Suprapubic skin (tissue), 4 donors: ENCODE results near the gene CD44. TPM values are rescaled to one million over a fixed set of nuclear protein-coding genes. Genes with fewer than 3 reads are reported as not detected.
"Not testable (repeated sequence)": the region's sequence is repeated elsewhere in the genome, so short reads cannot be mapped to it uniquely, and the experiment has no call there.

Experiments
- DNase-seq, 2 donors: peaks; one replicate each; pipeline ENCODE4 v3.0.0-alpha.2; 2019; ENCODE audit warnings: low spot score in 2 of 2
- H3K27ac ChIP-seq: fragments of 200-600 bp; sonication (generic); one replicate; pipeline ENCODE4 v1.5.1; 2019
- H3K27me3 ChIP-seq: fragments of 200-600 bp; sonication (generic); one replicate; pipeline ENCODE4 v1.5.1; 2019
- H3K36me3 ChIP-seq: fragments of 200-600 bp; sonication (generic); one replicate; pipeline ENCODE4 v1.5.1; 2019
- H3K4me1 ChIP-seq: fragments of 200-600 bp; sonication (generic); one replicate; pipeline ENCODE4 v1.5.1; 2019
- H3K4me3 ChIP-seq: fragments of 200-600 bp; sonication (generic); one replicate; pipeline ENCODE4 v1.5.1; 2019; ENCODE audit warnings: mild to moderate bottlenecking
- H3K9me3 ChIP-seq: fragments of 200-600 bp; sonication (generic); one replicate; pipeline ENCODE4 v1.5.1; 2019
- EP300 ChIP-seq: sonication (generic); formaldehyde crosslinking; IDR thresholded peaks from one replicate; pipeline ENCODE4 v1.6.1; 2017; ENCODE audit warnings: antibody characterized with exemption
- POLR2A ChIP-seq, 2 donors: fragments of 450-650 bp; IDR thresholded peaks; one replicate each; pipeline ENCODE4 v1.6.1; 2017; ENCODE audit warnings: antibody characterized with exemption in 2 of 2, mild to moderate bottlenecking in 2 of 2, moderate library complexity in 2 of 2
- POLR2AphosphoS5 ChIP-seq, 3 donors: sonication (generic); formaldehyde crosslinking; IDR thresholded peaks; one replicate each; pipeline ENCODE4 v1.6.1; 2017; ENCODE audit warnings: antibody characterized with exemption in 3 of 3
- WGBS: methylation state at CpG from one replicate; pipeline ENCODE4 v1.1.5; 2018; 5-methylcytosine and 5-hydroxymethylcytosine counted together
- total RNA-seq, 4 donors: library from RNA; depleted of rRNA; stranded (reverse); fragments of >200 nt; gene quantifications; one replicate each; pipeline ENCODE4 v1.1.0, GENCODE V29; 2016
- TF ChIP-seq, protein P1 (sequence below), 2 donors: fragments of 200-600 bp in 1 of 2; fragments of 450-650 bp in 1 of 2; sonication (generic) in 1 of 2; IDR thresholded peaks; one replicate each; pipeline ENCODE4 v1.5.1; 2016 to 2019; ENCODE audit warnings: antibody characterized with exemption in 2 of 2, mild to moderate bottlenecking in 1 of 2, moderate library complexity in 1 of 2

The CD44 gene
- total RNA-seq, 4 donors from 2014 or later: 1,361 to 2,207 (median 1,502) TPM

DNA sequence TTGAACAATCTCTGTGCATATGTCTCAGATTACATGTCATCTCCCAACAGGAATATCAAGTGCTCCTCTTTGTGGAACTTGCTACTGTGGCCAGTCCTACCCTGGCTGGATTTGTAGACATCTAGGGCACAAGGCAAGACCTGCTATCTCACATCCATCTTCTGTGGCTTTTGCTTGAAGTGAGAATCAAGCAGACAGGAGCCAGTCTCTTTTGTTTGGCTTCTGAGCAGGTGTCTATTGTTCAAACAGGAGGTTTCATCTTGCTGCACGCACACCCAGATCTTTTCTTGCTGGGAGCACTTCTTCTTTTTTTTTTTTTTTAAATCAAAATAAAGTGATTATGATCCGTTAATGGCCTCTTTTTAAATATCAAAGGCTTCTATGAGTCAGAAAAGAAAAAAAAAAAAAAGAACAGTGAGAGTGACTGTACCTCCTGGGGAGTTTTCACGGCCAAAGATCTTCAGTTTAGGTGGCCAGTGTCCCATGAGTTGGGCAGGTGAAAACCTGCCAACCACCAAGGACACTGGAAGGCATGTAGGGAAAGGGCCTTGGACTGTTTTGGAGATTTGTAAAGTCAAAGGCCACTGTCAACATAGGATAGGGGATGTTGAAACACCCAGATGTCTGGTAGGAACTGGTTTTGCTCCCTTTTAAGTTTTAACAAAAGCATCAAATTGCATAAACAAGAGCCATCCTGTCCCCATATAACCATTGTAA is 78.1 kb downstream of the CD44 start:
- no peaks in the 10 kb centered on the region for H3K9me3 ChIP-seq
- peaks cover 57% of the 10 kb centered on the region for H3K4me1 ChIP-seq
- H3K36me3 ChIP-seq: peaks cover 67% of the 10 kb centered on the region
- H3K4me3 ChIP-seq: no peak overlapping the region
- no peak for DNase-seq
- TF ChIP-seq, protein P1, sequence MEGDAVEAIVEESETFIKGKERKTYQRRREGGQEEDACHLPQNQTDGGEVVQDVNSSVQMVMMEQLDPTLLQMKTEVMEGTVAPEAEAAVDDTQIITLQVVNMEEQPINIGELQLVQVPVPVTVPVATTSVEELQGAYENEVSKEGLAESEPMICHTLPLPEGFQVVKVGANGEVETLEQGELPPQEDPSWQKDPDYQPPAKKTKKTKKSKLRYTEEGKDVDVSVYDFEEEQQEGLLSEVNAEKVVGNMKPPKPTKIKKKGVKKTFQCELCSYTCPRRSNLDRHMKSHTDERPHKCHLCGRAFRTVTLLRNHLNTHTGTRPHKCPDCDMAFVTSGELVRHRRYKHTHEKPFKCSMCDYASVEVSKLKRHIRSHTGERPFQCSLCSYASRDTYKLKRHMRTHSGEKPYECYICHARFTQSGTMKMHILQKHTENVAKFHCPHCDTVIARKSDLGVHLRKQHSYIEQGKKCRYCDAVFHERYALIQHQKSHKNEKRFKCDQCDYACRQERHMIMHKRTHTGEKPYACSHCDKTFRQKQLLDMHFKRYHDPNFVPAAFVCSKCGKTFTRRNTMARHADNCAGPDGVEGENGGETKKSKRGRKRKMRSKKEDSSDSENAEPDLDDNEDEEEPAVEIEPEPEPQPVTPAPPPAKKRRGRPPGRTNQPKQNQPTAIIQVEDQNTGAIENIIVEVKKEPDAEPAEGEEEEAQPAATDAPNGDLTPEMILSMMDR (IDR thresholded peaks at IDR 0.05): no peak
- TF ChIP-seq POLR2A (IDR thresholded peaks at IDR 0.05): no peak
- no peak for TF ChIP-seq EP300
- TF ChIP-seq POLR2AphosphoS5 (IDR thresholded peaks at IDR 0.05): no peak
- H3K27ac ChIP-seq: peak overlapping the region; percentile 57
- no peaks in the 10 kb centered on the region for H3K27me3 ChIP-seq
- WGBS: 38% methylated on average over 3 of the region's 3 CpGs

DNA sequence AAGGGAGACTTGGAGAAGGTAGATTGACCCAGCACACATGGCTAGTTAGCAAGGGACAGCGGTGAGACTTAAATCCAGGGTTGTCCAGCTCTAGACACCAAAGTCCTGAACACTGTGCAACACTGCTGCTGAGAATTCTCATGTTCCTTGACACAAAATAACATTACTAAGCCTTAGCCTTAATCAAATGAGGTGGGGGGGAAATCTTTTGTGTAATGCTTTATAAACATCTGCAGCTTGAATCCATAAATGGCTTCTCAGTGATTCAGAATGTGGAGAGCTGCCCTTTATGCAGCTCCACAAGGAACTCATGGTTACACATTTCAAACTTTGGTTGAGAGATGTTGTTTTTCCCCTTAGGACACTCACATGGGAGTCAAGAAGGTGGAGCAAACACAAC is 80.0 kb downstream of the CD44 start:
- Histone ChIP-seq H3K4me1 (peaks cover 40% of the 10 kb centered on the region), H3K9me3 (no peaks in the 10 kb centered on the region), H3K27ac (no peak overlapping the region), H3K4me3 (no peak overlapping the region), H3K27me3 (no peaks in the 10 kb centered on the region), H3K36me3 (peaks cover 85% of the 10 kb centered on the region)
- 94% methylated on average over 1 of the region's 1 CpG for WGBS
- TF ChIP-seq EP300 (no peak), POLR2A (IDR thresholded peaks at IDR 0.05) (no peak)
- no peak for DNase-seq

DNA sequence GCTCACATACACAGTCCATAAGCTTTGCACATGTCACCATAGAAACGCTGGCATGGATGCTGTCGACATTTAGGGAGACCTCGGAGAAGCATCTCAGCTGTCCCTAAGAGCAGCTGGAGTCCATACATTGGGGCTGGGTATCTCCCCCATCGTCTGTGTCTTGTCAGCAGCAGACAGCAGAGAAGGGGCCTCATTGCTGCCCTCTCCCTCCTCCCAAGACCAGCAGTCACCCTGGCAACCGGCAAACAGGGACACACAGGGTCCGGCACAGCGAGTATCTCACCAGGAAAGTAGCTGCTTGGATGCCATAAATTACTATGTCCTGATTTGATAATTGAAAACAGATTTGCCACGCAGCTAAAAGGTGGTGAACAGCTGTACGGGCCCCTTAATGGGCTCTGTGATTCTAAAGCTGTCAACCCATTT is 84.4 kb downstream of the CD44 start:
- Histone ChIP-seq H3K4me3 (no peak overlapping the region), H3K4me1 (peaks cover 12% of the 10 kb centered on the region), H3K27ac (peak overlapping the region; percentile 43), H3K27me3 (no peaks in the 10 kb centered on the region), H3K36me3 (peaks cover 88% of the 10 kb centered on the region), H3K9me3 (no peaks in the 10 kb centered on the region)
- 51% methylated on average over 9 of the region's 9 CpGs for WGBS
- TF ChIP-seq EP300 (no peak), POLR2A (IDR thresholded peaks at IDR 0.05) (no peak), POLR2AphosphoS5 (IDR thresholded peaks at IDR 0.05) (no peak)
- TF ChIP-seq, protein P1 (IDR thresholded peaks at IDR 0.05): no peak
- no peak for DNase-seq

DNA sequence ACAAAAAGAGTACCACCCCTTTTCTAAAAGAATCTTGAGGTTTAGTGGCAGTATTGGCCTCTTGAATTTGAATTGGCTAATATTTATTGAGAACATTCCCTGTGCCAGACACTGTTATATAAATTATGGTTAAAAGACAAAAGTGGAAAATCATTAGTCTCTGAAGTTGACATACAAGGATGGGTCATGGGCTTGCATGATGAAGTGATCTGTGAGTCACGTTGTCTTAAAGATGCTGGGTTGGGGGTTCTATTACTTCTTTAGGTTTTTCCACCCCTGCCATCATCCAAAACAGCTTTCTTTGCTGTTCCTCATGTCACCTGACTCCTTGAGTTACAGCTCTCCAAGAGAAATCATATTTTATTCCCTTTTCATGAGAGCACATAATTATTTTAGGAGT is 85.0 kb downstream of the CD44 start:
- H3K36me3 ChIP-seq: peaks cover 88% of the 10 kb centered on the region
- H3K27ac ChIP-seq: peak overlapping the region; percentile 43

DNA sequence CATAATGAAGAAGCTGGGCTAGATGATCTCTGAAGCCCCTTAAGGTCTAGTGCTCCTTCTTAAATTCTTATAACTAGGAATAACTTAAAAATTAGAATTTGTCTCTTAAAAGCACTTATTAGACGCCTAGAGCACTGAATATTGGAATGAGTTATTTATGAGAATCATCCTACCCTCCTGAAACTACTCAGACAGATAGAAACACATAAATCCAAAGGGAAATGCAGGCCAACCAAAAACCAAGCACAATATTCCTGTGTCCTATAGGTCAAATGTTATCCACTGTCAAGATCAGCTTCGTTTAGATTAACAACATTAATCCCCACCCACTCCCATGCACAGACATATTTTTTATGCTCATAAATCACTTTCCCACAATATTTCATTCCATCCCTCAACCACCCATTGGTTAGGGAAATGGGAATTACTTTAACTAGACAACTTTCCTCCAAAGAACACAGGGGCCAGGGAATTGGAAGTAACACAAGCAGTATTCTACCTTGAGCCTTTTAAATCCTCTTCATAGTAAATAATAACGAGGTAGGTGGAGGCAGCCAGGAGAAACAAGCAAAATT is 87.1 kb downstream of the CD44 start:
- H3K27ac ChIP-seq: no peak overlapping the region
- peaks cover 87% of the 10 kb centered on the region for H3K36me3 ChIP-seq
- WGBS: 68% methylated on average over 3 of the region's 3 CpGs
- H3K4me1 ChIP-seq: peaks cover 11% of the 10 kb centered on the region
- no peaks in the 10 kb centered on the region for H3K9me3 ChIP-seq
- no peak for DNase-seq
- H3K4me3 ChIP-seq: no peak overlapping the region
- H3K27me3 ChIP-seq: no peaks in the 10 kb centered on the region
- no peak for TF ChIP-seq POLR2A (IDR thresholded peaks at IDR 0.05)
- no peak for TF ChIP-seq POLR2AphosphoS5 (IDR thresholded peaks at IDR 0.05)
- no peak for TF ChIP-seq EP300
- TF ChIP-seq, protein P1 (IDR thresholded peaks at IDR 0.05): no peak

More for the DNA sequence above, 85.0 kb downstream of the CD44 start:
- Histone ChIP-seq H3K27me3 (no peaks in the 10 kb centered on the region), H3K4me3 (no peak overlapping the region), H3K9me3 (no peaks in the 10 kb centered on the region), H3K4me1 (peaks cover 12% of the 10 kb centered on the region)
- no peak for DNase-seq
- WGBS: 84% methylated on average over 1 of the region's 1 CpG
- no peak for TF ChIP-seq EP300
- no peak for TF ChIP-seq POLR2AphosphoS5 (IDR thresholded peaks at IDR 0.05)
- TF ChIP-seq, protein P1 (IDR thresholded peaks at IDR 0.05): no peak
- TF ChIP-seq POLR2A (IDR thresholded peaks at IDR 0.05): no peak

DNA sequence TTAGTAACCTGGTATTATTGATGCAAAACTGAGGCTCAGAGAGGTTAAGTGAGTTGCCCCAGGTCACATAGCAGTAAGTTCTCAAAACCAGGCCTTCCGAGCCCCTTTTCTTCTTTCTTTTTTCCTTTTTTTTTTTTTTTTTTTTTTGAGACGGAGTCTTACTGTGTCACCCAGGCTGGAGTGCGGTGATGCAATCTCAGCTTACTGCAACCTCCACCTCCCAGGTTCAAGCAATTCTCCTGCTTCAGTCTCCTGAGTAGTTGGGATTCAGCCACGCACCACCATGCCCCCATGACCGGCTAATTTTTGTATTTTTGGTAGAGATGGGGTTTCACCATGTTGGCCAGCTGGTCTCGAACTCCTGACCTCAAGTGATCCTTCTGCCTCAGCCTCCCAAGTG is 87.8 kb downstream of the CD44 start:
- H3K4me1 ChIP-seq, H3K4me3 ChIP-seq, H3K9me3 ChIP-seq, H3K27me3 ChIP-seq, DNase-seq, H3K27ac ChIP-seq: not testable (repeated sequence)
- WGBS: 97% methylated on average over 6 of the region's 6 CpGs
- peaks cover 85% of the 10 kb centered on the region for H3K36me3 ChIP-seq
